NCI-H2107 (cell line): Measurements from ENCODE around the gene DDAH1.
"Not testable (repeated sequence)": the region's sequence is repeated elsewhere in the genome, so short reads cannot be mapped to it uniquely, and the experiment has no call there.

Experiments used
- DNase-seq: peaks from one replicate; lab custom pipeline; 2025; lab: John Stamatoyannopoulos, UW

DDAH1 gene

GRCh38 chr1:85470130-85470529 is 5.2 kb upstream of the DDAH1 start:
- DNase-seq = not testable (repeated sequence)

- no peak for DNase-seq
These were observed 3.1 kb upstream of the DDAH1 start for GRCh38 chr1:85467929-85468540.

GRCh38 chr1:85467036-85467435 is 2.1 kb upstream of the DDAH1 start:
- no peak for DNase-seq

DNA sequence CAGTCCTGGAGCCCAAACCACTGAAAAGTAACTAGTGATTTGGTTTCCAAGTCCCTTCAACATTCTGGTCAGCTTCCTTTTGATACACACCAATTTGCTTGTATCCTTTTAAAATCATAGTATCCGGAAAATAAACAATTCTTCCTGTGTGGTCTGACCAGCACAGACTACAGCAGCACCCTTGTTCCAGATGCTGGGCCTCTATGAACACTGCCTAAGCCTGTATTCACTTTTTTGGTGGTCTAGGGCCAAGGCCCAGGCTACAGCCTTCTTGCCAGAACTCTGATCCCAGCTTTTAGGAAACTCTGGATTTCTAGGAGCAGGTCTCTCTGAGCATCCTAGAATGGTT is 801 bp upstream of the DDAH1 start:
- DNase-seq = no peak

DNA sequence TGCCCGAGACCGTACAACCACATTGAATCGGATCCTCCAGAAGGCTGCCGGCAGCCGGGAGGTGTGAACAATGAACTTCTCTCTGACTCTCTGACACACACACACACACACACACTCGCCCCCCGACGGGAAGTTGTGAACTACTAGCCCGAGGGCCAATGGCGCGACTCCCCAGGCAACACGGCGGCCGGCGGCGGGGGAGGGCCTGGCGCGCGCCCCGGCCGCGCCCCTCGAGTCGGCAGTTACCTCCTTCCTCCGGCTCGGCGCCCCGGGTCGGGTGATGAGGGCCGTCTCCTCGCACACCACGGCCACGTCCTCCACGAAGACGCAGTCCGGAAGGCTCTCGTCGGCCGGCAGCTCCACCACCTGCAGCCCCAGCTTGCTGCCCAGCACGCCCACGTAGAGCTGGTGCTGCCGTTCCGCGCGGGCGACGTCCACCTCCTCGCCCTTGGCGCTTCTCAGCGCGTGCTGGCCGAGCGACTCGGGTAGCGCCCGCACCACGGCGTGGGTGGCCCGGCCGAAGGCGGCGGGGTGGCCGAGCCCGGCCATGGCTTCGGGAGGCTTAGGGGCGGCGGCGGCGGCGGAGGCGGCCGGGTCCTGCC is 361 bp downstream of the DDAH1 start:
- DNase-seq = peak; percentile 43

GRCh38 chr1:85463731-85464496 is 1.0 kb downstream of the DDAH1 start:
- DNase-seq = no peak

- no peak for DNase-seq
These were observed 1.9 kb downstream of the DDAH1 start for GRCh38 chr1:85462931-85463649.

DNA sequence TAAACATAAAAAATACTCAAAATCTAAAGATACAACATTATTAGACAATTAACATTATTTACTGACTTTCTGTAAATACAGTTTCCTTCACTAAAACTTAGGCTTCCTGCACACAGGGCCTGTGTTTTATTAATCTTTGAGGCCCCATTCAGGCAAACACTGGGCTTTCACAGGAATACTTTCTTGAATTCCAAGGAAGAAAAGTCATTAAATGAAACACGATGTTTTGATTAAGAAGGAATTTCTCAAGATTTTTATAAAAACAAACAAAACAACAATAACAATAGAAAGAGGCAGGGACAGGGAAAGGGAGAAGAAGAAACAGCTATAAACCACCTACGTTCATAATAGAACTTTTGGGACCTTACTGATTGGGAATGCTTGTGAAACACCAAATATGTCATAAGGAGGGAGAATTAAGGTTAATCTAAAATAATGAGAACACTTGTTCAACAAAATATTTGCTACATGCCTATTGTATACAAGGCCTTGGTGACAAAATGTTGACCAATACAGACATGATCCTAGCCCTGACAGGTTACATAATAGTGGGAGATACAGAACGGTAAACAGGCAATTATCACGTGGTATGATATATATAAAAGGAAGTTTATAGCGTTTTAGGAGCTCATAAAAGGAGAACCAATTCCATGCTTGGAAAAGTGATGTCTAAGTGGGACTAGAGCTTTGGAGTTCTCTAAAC is 3.6 kb downstream of the DDAH1 start:
- no peak for DNase-seq

GRCh38 chr1:85460555-85461088 is 4.3 kb downstream of the DDAH1 start:
- DNase-seq = no peak

DNA sequence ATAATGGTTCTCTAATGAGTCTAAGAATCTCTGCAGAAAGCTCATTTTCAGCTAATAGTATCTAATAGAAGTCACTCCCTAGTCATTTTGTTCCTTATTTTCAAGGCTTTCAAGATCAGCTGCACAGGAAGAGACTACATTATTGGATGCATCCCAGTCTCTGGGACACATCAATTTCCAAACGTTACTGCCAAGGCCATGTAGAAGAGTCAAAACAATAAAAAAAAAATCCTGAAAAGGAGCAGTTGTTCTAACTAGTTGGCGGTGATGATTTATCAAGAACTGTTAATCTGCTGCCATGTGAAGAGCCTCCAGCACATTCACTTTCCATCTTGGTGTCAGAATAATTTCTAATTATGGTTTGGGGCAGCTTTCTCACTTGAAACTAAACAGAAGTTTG is 5.7 kb downstream of the DDAH1 start:
- no peak for DNase-seq

DNA sequence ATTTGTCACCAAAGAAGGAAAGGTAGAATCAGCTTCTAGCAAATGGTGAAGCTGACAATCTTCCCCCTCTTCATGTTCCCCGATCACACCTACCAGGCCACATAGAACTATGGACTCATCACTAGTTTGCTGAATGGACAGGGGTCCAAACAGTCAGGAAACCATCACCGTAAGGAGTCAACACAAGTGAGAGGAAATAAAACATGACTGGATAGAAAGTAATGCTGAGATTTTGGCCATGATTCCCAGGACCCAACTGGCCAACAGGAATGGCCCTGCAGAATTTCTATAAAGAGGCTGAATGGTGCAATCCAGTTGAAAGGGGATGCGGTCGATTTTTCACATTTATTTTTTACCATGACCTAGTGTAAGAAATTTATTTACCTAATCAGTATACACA is 10.7 kb downstream of the DDAH1 start:
- no peak for DNase-seq

- no peak for DNase-seq
These were observed 11.2 kb downstream of the DDAH1 start for GRCh38 chr1:85453640-85454194.

- no peak for DNase-seq
These were observed 12.0 kb downstream of the DDAH1 start for GRCh38 chr1:85452948-85453347.

GRCh38 chr1:85451236-85451830 is 13.6 kb downstream of the DDAH1 start:
- DNase-seq = no peak

DNA sequence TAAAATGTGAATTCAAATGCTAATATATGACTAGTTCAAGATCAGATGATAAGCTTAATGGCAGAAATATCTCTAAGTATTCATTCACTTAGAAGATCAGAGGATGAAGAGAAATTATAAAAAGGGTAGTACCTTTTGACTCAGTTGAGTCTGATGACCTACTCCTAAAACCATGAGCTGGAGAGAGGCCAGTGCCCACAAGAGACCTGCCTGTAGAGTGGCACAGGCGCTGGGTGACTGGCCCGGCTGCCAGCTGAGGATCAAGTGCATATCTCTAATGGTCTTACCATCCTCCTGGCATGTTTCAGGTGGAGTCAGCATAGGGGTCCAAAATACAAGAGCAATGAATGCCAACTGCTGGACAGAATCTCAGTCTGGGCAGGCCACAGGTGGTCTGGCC is 14.1 kb downstream of the DDAH1 start:
- DNase-seq = no peak

GRCh38 chr1:85449356-85449755 is 15.6 kb downstream of the DDAH1 start:
- no peak for DNase-seq

GRCh38 chr1:85448358-85448757 is 16.6 kb downstream of the DDAH1 start:
- no peak for DNase-seq

GRCh38 chr1:85447006-85447943 is 17.7 kb downstream of the DDAH1 start:
- no peak for DNase-seq

- DNase-seq = no peak
These were observed 19.1 kb downstream of the DDAH1 start for GRCh38 chr1:85445906-85446305.

GRCh38 chr1:85444381-85444780 is 20.6 kb downstream of the DDAH1 start:
- DNase-seq = no peak
